Stimulated activated naive CD4-positive, alpha-beta T cell treated with Interleukin-2 at 50 U/mL for 16 hours (primary cell): ENCODE results near the gene RCOR3.
"Not testable (repeated sequence)": the region's sequence is repeated elsewhere in the genome, so short reads cannot be mapped to it uniquely, and the experiment has no call there.

Experiments
- DNase-seq: peaks from one replicate; lab custom pipeline; 2025; lab: John Stamatoyannopoulos, UW

RCOR3 gene

DNA sequence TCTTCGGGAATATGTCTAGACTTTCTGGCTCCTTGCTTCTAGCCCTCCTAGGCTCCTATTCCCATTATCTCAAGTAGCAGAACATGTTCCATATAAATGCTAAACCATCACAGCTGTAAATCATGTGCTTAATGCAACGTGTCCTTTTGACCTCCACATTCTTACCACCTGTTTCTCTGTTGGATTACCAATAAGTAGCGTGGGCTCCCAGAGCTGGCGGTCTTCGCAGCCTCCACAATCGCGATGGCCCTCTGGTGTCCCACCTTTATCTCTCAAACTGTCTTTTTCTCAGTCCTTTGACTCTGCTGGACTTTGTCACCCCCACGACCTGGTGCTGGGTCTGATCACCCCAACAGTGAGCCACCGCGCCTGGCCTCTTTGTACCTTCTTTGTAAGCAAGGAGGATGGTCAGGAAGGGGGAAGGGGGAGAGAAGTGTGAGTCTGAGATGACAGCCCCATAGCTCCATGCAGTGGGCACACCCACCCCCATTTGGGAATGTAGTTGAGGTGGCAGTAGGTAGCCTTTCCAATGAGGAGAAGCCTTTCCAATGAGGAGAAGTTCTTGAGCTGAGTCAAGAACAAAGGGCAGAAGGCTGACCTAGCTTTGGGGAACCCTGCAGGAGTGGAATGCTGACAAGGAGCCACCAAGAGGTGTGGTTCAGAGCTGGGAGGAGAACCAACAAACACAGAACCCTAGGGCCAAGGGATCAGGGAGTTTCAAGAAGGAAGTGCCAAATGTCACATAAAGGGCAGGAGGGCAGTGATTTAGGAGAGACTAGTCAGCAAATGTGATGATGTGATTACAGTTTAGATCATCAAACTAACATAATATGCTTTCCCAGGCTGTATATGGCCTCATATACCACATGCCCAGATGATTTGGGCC is 81.7 kb downstream of the RCOR3 start:
- no peak for DNase-seq

DNA sequence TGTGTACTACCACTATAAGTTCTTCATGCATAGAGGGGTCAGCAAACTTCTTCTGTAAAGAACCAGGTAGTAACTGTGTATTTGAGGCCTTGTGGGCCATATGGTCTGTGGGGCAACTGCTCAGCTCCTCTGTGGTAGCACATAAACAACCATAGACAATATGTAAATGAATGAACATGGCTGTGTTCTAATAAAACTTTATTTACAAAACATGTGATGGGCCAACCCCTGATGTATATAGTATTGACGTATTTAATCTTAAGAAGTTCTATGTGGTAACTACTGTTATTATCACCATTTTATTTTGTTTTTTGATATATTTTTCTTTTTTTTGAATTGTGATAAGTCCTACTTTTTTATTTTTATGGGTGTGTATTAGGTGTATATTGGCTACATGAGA is 82.8 kb downstream of the RCOR3 start:
- no peak for DNase-seq

DNA sequence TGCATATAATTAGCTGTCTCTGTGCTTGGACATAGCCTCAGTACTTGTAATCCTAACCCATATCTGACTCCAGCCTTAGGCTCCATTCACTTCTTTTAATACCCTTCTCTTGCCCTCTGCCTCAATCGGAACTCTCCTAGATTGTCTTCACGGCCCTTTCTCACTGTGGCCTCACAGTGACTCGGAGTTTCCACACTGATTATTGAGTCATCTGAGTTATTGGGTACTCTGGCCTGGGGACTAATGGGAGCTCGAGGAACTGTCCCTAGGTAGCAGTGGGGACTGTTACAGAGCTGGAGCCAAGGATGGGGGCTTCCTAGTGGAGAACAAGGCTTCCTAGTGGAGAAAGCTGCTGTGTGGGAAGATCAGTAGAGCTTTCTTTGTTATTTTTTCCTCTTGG is 84.4 kb downstream of the RCOR3 start:
- DNase-seq: no peak

DNA sequence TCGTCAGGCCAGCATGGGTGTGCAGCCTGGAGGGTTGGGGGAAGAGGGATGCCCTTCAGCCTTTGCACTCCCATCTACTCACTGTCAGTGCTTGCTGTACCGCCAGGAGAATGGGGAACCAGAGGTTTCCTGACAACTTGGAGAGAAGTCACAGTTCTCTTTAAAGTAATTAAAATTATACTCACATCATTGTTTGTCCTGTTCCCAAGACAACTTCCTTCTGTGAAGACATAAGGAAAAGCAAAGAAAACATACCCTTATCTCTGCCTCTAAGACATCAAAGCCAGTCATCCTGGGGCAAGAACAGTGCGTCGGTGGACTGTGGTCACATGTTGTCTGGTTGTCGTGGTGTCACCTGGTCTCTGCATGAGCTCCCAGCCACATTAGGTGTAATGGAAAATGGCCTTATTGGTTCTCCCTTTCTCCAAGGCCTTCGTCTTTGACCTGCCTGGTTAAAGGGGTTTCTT is 85.0 kb downstream of the RCOR3 start:
- DNase-seq: no peak

DNA sequence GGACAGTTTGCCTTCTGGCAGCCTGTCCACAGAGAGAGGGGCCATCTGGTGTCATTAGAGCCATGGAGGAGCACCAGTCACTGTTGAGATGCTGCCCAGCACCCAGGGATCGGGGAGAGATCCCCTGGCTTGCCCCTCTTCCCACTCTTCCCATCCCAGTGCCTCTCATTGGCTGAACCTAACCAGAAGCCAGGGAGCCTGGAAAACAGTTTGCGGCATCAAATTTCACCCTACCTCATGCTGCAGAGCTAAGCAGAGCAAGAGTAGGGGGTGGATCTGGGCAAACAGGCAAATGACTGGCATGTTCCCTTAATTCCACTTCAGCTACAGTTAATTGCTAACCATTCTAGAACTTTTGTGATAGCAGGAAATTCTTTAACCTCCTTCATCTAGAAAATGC is 86.6 kb downstream of the RCOR3 start:
- DNase-seq: no peak

DNA sequence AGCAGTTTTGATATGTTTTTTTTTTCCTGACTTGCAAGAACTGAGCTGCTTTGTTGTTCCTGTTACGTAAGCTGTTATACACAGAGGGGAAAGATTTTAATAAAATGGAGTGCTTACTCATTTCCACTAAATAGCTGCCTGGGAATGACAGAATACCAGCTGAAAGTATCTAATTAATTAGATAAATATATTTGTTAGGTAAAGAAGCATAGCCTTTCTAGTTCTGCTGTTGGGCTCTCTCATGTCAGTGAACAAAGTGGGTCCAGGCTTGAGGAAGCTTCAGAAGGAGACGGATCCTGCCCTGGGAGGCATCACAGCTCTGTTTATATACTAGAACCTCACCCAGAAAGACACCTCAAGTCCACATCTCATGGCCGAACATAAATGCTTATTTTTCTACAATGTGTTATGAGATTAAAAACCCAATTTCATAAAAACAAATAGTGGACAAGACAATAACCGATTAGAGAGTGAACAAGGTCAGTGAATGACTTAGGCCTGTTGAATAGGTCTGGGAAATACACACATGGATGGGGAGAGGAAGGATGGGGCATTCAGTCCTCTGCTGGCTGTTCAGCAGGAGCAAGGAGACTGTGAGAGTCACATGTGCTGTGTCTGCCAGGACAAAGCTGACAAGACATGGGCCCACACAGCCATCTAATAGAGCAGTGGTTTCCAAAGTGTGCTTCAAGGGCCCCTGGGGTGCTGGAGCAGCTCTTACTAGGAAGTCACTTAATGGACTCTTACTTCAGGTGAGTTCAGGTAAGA is 88.1 kb downstream of the RCOR3 start:
- no peak for DNase-seq

DNA sequence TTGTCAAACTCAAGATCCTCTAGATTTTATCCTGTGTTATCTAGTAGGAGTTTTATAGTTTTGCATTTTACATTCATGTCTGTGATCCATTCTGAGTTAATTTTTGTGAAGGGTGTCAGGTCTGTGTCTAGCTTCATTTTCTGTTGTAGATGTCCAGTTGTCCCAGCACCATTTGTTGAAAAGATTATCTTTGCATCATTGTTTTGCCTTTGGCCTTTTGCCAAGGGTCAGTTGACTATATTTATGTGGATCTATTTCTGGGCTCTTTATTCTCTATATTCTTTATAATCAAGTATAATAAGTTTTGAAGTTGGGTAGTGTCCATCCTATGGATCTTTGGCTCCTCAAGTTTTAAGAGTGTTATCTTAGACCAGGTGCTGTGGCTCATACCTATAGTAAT is 89.4 kb downstream of the RCOR3 start:
- no peak for DNase-seq

DNA sequence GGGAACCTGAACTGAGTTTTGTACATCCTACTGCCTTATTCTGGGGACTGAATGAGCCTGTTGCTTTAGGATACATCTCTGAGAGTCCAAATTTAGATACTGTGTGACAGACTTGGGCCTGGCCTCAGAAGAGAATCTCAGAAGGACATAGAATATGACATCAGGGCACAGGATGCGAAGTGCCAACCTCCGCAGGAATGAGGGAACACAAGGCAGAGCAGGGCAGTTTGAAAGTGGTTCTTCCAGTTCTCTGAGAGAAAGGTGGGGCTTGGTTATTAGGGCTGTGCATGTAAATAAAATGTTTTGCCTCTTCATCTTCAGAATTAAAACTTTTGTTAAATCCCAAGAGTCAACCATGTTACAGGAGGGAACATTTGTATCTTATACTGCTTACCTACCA is 90.6 kb downstream of the RCOR3 start:
- DNase-seq: no peak

DNA sequence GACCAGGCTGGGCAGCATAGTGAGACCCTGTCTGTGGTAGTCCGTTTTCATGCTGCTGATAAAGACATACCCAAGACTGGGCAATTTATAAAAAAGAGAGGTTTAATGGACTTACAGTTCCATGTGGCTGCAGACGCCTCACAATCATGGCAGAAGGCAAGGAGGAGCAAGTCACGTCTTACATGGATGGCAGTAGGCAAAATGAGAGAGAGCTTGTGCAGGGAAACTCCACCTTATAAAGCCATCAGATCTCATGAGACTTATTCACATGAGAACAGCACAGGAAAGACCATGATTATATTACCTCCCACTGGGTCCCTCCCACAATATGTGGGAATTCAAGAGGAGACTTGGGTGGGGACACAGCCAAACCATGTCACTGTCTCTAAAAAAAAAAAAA is 92.9 kb downstream of the RCOR3 start:
- DNase-seq: not testable (repeated sequence)

DNA sequence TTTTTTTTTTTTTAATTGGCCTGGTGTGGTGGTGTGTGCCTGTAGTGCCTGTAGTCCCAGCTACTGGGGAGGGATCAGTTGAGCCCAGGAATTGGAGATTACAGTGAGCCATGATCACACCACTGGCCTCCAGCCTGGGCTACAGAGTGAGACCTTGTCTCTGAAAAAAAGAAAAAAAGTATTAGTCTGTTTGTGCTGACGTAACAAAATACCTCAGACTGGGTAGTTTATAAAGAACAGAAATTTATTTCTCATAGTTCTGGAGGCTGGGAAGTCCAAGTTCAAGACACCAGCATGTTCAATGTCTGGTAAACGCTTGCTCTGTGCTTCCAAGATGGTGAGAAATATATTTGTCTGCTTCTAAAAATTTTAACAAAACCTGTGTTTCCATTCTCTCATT is 93.3 kb downstream of the RCOR3 start:
- DNase-seq: no peak

DNA sequence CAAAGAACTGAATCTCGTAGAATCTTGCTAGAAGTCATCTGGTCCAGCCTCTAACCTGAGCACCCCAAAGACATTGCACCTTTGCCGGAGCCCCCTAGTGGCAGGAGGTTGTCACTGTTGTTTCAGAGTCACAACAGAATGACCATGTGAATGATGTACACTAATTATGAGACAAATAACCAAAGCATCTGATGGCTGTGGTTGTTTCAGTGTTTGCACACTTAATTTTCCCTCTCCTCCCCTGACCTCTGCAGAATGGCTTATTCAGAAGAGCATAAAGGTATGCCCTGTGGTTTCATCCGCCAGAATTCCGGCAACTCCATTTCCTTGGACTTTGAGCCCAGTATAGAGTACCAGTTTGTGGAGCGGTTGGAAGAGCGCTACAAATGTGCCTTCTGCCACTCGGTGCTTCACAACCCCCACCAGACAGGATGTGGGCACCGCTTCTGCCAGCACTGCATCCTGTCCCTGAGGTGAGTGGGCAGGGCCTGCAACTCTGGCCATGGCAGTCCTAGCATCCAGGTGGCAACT is 93.9 kb downstream of the RCOR3 start:
- peak; percentile 55 for DNase-seq

DNA sequence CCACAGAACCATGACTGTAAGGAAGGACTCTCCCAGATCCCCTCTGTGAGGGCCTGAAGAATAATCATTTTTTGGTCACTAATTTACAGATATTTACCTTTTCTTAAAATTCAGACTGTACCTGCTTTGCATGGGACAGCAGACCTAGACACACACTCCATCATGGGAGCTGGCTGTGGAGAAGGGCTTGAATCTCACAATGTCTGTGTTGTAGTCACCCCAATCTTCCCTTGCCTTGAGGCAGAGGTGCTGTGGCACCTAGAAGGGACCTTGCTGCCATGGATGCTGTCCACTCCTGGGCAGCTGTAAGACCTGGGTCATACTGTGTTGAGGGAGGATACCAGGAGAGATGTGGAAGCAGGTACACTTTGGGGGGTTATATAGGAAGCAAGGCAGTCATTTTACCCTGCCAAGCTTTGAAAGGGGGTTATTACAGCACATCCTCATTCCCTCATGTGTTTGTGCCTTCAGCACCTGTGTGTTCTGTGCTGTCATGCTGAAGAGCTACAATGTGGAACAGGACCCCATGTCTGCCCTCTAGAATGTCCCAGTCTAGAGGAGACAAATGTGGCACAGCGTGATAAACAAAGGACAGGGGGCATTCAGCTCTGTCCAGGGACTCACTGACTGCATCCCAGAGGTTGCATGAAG is 94.5 kb downstream of the RCOR3 start:
- DNase-seq: no peak

DNA sequence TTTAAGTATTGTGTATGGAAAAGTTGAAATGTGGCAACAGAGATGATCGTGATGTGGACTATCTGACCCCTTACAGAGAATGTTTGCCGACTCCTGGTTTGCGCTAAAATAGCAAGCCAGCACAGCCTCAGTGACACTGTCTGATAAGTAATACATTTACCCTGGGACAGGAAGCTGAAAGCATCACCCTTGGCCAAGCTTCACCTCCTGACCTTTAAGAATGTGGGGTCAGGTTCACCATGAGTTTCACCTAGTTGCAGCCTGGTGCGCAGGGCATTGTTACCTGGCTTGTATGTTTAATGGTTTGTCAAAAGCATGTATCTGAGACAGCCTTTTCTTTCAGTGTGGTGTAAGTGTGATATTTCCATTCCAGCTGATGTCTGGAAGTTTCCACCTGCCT is 96.7 kb downstream of the RCOR3 start:
- no peak for DNase-seq

DNA sequence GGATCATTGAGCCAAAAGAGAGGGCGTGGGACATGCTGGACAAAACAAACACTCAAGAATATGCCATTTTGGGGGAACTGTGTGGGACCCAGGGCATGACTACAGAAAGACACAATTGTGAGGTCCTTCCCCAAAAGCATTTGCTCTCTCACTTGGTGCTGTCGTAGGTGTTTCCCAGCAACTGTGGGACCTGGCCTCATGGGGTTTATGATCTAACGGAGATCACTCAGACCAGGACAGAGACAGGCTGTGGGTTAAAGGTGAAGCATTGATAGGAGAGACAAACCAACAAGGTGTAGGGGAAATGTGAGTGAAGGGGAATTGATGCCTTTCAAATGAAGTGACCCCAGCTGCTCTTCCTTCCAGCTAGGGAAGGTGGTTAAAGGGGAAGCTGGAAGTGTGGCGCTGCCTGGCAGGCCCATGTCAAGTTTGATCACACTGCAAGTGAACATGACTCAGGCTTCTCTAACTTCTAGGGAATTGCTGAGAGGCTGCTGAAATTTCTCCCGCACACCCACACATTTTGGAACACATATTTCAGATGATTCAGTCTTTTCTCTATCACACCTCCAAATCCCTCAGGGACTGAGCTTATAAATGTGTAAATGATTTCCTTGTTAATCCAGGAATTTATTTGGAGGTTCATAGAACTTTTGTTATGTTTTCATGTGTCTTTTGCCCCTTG is 97.7 kb downstream of the RCOR3 start:
- no peak for DNase-seq

DNA sequence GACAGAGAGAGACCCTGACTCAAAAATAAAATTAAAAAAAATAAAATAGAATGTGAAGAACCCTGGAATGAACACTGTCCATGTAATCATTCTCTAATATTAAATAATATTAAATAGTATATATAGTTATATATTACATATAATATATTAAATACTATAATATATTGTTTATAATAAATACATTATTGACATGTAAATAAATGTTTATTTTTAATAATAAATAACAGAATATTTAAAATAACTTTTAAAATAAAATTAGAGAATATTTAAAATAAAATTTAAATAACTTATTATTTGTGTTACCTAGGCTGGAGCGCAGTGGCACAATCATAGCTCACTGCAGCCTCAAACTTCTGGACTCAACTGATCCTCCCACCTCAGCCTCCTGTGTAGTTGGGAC is 99.5 kb downstream of the RCOR3 start:
- no peak for DNase-seq

DNA sequence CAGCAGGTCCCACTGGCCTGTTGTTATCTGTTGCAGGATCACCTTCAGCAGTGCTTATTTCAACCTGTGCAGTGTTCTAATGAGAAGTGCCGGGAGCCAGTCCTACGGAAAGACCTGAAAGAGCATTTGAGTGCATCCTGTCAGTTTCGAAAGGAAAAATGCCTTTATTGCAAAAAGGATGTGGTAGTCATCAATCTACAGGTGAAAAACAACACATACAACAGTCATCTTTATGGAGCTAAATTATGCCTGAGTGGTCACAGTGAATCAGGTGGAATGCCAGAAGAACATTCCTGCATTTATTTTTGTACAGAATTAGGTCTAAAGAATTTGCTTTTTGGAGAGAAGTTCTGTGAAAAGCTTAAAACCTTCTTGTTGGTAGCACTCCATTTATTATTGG is 100.7 kb downstream of the RCOR3 start:
- no peak for DNase-seq

DNA sequence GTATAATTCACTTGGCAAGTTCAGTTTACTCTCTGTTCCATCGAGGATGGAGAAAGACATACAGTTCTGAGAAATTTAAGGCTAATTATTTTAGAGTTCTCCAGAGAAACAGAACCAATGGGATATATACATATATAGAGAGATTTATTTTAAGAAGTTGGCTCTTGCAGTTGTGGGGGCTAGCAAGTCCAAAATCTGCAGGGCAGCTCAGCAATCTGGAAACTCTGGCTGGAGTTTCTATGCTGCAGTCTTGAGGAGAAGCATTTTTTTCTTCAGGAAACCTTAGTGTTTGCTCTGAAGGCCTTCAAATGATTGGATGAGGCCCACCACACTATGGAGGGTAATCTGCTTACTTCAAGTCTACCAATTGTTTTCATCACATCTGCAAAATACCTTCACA is 102.0 kb downstream of the RCOR3 start:
- DNase-seq: no peak
